ENCODE measurements around the gene ABI3. TPM values are rescaled to one million over a fixed set of nuclear protein-coding genes. Genes with fewer than 3 reads are reported as not detected.

Gene ABI3
- total and polyA plus RNA-seq, 4 donors, result 6.9 to 20.0 (median 17.7) TPM

- Histone ChIP-seq H3K4me1 (ENCODE audit: control insufficient read depth in 5 of 5, insufficient read depth in 5 of 5, low read length in 5 of 5) (peaks cover 0 to 20% (median 0%) of the 10 kb centered on the region in 5 donors), H3K27ac (ENCODE audit: low read depth in 1 of 2, low read length in 1 of 2) (no peak overlapping the region), H3K9me3 (ENCODE audit: control insufficient read depth in 4 of 4, insufficient read depth in 3 of 4, low read length in 3 of 4) (no peaks in the 10 kb centered on the region), H3K27me3 (ENCODE audit: control insufficient read depth in 3 of 3, insufficient read depth in 3 of 3, low read length in 2 of 3) (peaks cover 0 to 64% (median 50%) of the 10 kb centered on the region in 3 donors), H3K4me3 (no peak overlapping the region), H3K9ac (ENCODE audit: insufficient read depth in 1 of 2, low read length in 2 of 2) (no peak overlapping the region), H3K36me3 (ENCODE audit: control insufficient read depth in 4 of 4, insufficient read depth in 4 of 4, low read length in 4 of 4) (peaks cover 0 to 11% (median 0%) of the 10 kb centered on the region in 4 donors)
- ATAC-seq (ENCODE audit: insufficient read depth, low FRiP score), result no peak
- TF ChIP-seq CTCF (IDR thresholded peaks at IDR 0.05; ENCODE audit: control extremely low read depth, extremely low read depth), result no peak
- no peak for DNase-seq
- WGBS, 2 donors, result 22 to 27% methylated on average over 11 of the region's 11 CpGs
Measured at GRCh38 chr17:49224997-49225337, 14.5 kb downstream of the ABI3 start.

DNA sequence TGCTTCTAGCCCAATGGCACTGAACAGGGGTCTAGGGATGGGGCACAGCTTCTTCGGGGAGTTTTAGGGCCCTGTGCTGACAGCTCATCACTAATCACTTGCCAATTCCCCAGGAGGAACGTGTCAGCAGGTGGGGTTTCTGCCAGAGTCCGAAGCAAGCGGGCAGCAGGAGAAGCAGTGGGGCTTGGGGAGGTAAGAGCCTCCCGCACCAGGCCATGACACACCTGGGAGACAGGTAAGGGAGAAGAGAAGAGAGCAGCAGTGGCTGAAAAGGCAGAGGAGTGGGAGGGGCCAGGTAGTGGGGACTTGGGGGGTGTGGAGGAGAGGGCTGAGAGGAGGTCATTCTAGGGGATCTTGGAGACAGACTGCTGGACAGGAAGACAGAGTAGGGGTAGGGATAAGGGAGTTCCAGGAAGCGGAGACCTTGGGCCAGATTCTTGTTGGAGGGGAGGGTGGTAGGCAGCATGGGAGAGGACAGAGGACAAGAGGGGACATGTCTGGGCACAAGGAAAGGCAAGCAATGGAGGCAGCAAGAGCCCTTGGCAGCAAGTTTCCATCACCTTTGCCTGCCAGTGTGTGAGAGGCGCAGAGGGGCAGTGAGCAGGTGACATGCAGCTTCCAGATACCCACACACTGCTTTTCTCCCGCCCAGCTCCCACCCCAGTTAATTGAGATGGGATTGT is 15.2 kb downstream of the ABI3 start:
- no peaks in the 10 kb centered on the region for H3K9me3 ChIP-seq (ENCODE audit: control insufficient read depth in 4 of 4, insufficient read depth in 3 of 4, low read length in 3 of 4)
- H3K27ac ChIP-seq (ENCODE audit: low read depth in 1 of 2, low read length in 1 of 2), result no peak overlapping the region
- no peak for ATAC-seq (ENCODE audit: insufficient read depth, low FRiP score)
- no peak overlapping the region for H3K4me3 ChIP-seq
- 84 to 86% methylated on average over 8 of the region's 8 CpGs for WGBS, 2 donors
- no peak for DNase-seq
- H3K36me3 ChIP-seq (ENCODE audit: control insufficient read depth in 4 of 4, insufficient read depth in 4 of 4, low read length in 4 of 4), result peaks cover 0 to 6% (median 0%) of the 10 kb centered on the region in 4 donors
- H3K4me1 ChIP-seq (ENCODE audit: control insufficient read depth in 5 of 5, insufficient read depth in 5 of 5, low read length in 5 of 5), result peaks cover 0 to 19% (median 0%) of the 10 kb centered on the region in 5 donors
- H3K27me3 ChIP-seq (ENCODE audit: control insufficient read depth in 3 of 3, insufficient read depth in 3 of 3, low read length in 2 of 3), result peaks cover 0 to 68% (median 50%) of the 10 kb centered on the region in 3 donors
- TF ChIP-seq CTCF (IDR thresholded peaks at IDR 0.05; ENCODE audit: control extremely low read depth, extremely low read depth), result no peak
- H3K9ac ChIP-seq (ENCODE audit: insufficient read depth in 1 of 2, low read length in 2 of 2), result no peak overlapping the region

DNA sequence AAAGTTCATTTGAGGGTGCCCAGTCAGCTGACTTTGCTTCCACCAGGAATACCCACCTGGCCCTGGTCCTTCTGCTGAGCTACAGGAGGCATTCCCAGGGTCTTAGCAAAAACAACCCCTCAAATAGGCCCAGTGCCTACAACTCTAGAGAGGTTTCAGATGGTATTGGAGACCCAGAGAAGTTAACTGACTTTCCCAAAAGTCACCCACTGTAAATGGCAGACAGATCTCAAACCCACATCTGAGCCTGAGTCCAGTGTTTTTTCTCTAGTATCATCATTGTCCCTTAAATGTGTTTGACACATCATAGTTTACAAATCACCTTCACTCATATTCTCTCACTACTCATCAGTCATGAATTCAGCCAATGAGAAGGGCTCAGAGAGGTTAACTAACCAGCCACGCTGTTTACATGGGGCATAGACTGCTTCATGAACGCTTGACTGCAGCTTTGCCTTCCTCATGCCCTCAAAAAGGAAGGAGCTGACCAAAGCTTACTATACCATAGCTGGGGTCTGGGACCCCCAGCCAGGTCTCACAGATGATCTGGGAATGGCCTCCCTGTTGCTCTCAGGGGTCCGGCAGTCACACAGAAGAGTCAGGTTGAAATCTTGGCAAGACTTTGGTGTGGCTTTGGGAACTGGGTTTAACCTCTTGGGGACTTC is 16.4 kb downstream of the ABI3 start:
- Histone ChIP-seq H3K27me3 (ENCODE audit: control insufficient read depth in 3 of 3, insufficient read depth in 3 of 3, low read length in 2 of 3) (peaks cover 0 to 77% (median 58%) of the 10 kb centered on the region in 3 donors), H3K9ac (ENCODE audit: insufficient read depth in 1 of 2, low read length in 2 of 2) (no peak overlapping the region), H3K4me1 (ENCODE audit: control insufficient read depth in 5 of 5, insufficient read depth in 5 of 5, low read length in 5 of 5) (peaks cover 0 to 24% (median 0%) of the 10 kb centered on the region in 5 donors), H3K36me3 (ENCODE audit: control insufficient read depth in 4 of 4, insufficient read depth in 4 of 4, low read length in 4 of 4) (peaks cover 0 to 3% (median 0%) of the 10 kb centered on the region in 4 donors), H3K27ac (ENCODE audit: low read depth in 1 of 2, low read length in 1 of 2) (no peak overlapping the region), H3K9me3 (ENCODE audit: control insufficient read depth in 4 of 4, insufficient read depth in 3 of 4, low read length in 3 of 4) (no peaks in the 10 kb centered on the region), H3K4me3 (no peak overlapping the region)
- 48 to 85% methylated on average over 3 of the region's 3 CpGs for WGBS, 2 donors
- no peak for TF ChIP-seq CTCF (IDR thresholded peaks at IDR 0.05; ENCODE audit: control extremely low read depth, extremely low read depth)
- ATAC-seq (ENCODE audit: insufficient read depth, low FRiP score), result no peak
- DNase-seq, result no peak
